Right lobe of liver (tissue), 4 donors: ENCODE data around the gene THSD7A.

Experiments
- CTCF ChIP-seq, 4 donors: fragments of 200-600 bp in 3 of 4; fragments of 450-650 bp in 1 of 4; IDR thresholded peaks; one replicate each; pipeline versions ENCODE4 v1.5.1 to v1.8.0; 2016 to 2022; ENCODE audit warnings: antibody characterized with exemption in 4 of 4, mild to moderate bottlenecking in 2 of 4
- POLR2A ChIP-seq: fragments of 450-650 bp; IDR thresholded peaks from one replicate; pipeline ENCODE4 v1.6.1; 2017; ENCODE audit warnings: antibody characterized with exemption, mild to moderate bottlenecking
- donor health status: DM: no; HTN: no; CAD: no.
- donor health status: DM: no; HTN: no; CAD: no.
- donor health status: DM: no; HTN: yes; CAD: no.

- TF ChIP-seq POLR2A, result no peak
- TF ChIP-seq CTCF (IDR thresholded peaks at IDR 0.05), result no peak
These were observed 279.2 kb downstream of the THSD7A start for GRCh38 chr7:11552676-11553296.
